ENCODE results near the gene LRRTM4.
"Not testable (repeated sequence)": the region's sequence is repeated elsewhere in the genome, so short reads cannot be mapped to it uniquely, and the experiment has no call there.

Gene LRRTM4

GRCh38 chr2:76793647-76794334 is 728.4 kb downstream of the LRRTM4 start:
- in situ Hi-C loops (cut with MboI; ENCODE audit: low sequenced_read_pairs): no loop called here

- in situ Hi-C loops (cut with MboI; ENCODE audit: low sequenced_read_pairs): not testable (repeated sequence)
Measured at GRCh38 chr2:76781313-76781712, 740.9 kb downstream of the LRRTM4 start.

GRCh38 chr2:76763276-76763675 is 758.9 kb downstream of the LRRTM4 start:
- in situ Hi-C loops (cut with MboI; ENCODE audit: low sequenced_read_pairs): no loop called here

- in situ Hi-C loops (cut with MboI; ENCODE audit: low sequenced_read_pairs): no loop called here
Measured at GRCh38 chr2:76760367-76760704, 761.8 kb downstream of the LRRTM4 start.

- in situ Hi-C loops (cut with MboI; ENCODE audit: low sequenced_read_pairs): no loop called here
Measured at GRCh38 chr2:76759634-76760366, 762.4 kb downstream of the LRRTM4 start.

GRCh38 chr2:76752506-76752905 is 769.7 kb downstream of the LRRTM4 start:
- in situ Hi-C loops (cut with MboI; ENCODE audit: low sequenced_read_pairs): no loop called here

- in situ Hi-C loops (cut with MboI; ENCODE audit: low sequenced_read_pairs): no loop called here
Measured at GRCh38 chr2:76749858-76750257, 772.3 kb downstream of the LRRTM4 start.

- in situ Hi-C loops (cut with MboI; ENCODE audit: low sequenced_read_pairs): no loop called here
Measured at GRCh38 chr2:76748581-76749296, 773.4 kb downstream of the LRRTM4 start.

GRCh38 chr2:76745605-76746004 is 776.6 kb downstream of the LRRTM4 start:
- in situ Hi-C loops (cut with MboI; ENCODE audit: low sequenced_read_pairs): no loop called here

- in situ Hi-C loops (cut with MboI; ENCODE audit: low sequenced_read_pairs): no loop called here
Measured at GRCh38 chr2:76737607-76738006, 784.6 kb downstream of the LRRTM4 start.

GRCh38 chr2:76733736-76734135 is 788.4 kb downstream of the LRRTM4 start:
- in situ Hi-C loops (cut with MboI; ENCODE audit: low sequenced_read_pairs): no loop called here

- in situ Hi-C loops (cut with MboI; ENCODE audit: low sequenced_read_pairs): no loop called here
Measured at GRCh38 chr2:76731157-76731556, 791.0 kb downstream of the LRRTM4 start.

- in situ Hi-C loops (cut with MboI; ENCODE audit: low sequenced_read_pairs): no loop called here
Measured at GRCh38 chr2:76730021-76730420, 792.2 kb downstream of the LRRTM4 start.

GRCh38 chr2:76721226-76721625 is 801.0 kb downstream of the LRRTM4 start:
- in situ Hi-C loops (cut with MboI; ENCODE audit: low sequenced_read_pairs): no loop called here

GRCh38 chr2:76713312-76713711 is 808.9 kb downstream of the LRRTM4 start:
- in situ Hi-C loops (cut with MboI; ENCODE audit: low sequenced_read_pairs): no loop called here

GRCh38 chr2:76711490-76711889 is 810.7 kb downstream of the LRRTM4 start:
- in situ Hi-C loops (cut with MboI; ENCODE audit: low sequenced_read_pairs): no loop called here

- in situ Hi-C loops (cut with MboI; ENCODE audit: low sequenced_read_pairs): no loop called here
Measured at GRCh38 chr2:76700894-76701293, 821.3 kb downstream of the LRRTM4 start.

- in situ Hi-C loops (cut with MboI; ENCODE audit: low sequenced_read_pairs): not testable (repeated sequence)
Measured at GRCh38 chr2:76697998-76698713, 824.0 kb downstream of the LRRTM4 start.
